Measurements from ENCODE around the gene ZP4.
"Not testable (repeated sequence)": the region's sequence is repeated elsewhere in the genome, so short reads cannot be mapped to it uniquely, and the experiment has no call there.

Gene ZP4

DNA sequence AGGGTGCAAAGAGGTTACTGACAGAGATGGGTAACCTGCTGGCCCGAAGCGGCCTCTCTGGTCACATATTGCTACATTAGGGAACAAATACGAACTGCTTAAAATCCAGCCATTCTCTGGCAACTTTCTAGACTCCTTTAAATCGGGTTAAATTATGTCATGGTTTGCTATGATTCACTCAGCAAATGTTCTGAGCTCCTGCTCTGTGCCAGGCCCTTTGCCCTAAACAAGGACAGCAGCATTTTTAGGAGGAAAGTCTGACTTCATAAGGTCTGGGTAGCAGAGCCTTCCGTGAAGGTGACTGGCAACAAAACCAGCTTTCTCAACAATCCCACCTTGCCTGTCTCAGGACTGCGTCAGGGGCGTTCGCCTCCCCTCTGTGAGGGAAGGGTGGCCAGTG, 15.4 kb downstream of the ZP4 start:
- DNase-seq (ENCODE audit: low spot score): no peak

DNA sequence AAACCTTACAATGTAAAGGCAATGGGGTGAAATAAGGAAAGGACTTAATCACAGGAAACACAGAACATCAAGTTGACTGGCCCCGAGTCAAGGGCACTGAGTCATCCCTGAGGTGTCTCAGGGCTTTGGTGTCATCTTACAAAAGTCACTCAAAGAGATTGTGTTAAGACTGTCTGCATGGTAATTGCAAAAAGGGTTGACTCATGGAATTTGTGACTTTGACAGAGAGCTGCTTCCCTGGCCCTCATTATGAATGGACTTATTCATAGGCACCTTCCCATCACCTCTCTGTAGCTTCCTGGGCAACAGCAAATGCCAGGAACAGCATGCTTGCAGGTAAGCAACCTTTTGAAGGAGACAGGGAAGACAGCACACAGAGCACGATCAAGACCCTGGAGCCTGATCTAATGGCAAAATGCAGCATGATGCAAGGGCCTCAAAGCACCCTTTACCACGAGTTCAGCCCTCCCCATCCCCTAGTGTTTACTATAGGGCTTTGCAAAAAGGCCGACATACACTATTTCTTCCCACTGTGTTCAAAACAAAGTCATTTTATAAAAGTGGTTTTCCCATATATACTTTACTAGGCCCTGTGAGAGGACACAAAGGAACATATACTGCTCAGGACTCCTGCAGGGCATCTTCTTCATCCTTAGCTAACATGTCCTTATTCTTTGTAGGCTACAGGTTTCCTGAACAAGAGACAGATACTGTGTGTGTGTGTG, 17.1 kb downstream of the ZP4 start:
- no peak for DNase-seq (ENCODE audit: low spot score)

DNA sequence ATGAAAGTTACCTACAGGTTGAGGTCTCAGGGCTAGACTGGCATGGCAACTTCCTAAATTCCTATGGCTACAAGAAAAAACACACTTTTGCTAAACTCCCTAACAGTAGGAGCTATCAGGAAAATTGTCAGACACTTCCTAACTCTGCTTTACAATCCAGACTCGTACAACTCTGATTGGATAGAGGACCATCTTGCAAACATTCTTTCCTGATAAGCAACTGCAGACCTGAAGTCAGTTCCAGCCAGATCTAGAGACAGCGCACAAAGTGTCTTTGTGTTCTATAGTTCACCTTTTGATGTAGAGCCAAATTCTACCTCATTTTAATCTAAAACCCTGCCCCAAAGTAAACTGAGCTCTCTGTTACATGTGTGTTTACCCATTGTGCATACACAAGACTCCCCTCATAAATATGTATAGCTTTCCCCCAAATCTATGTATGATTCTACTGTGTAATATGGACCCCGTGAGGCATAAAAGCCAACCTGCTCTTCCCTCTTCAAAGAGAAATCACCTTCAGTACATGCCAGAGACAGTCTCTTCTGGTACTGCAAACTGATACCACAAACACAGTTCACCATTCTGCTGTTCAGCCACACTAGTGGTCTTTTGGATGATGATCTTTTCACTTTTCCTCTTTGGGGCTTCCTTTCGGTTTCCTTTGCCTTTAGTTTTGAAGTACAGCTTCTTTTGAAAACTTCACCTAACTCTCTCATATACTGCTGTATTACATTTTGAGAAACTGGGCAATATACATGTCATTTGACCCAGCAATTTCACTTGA, 21.7 kb downstream of the ZP4 start:
- no peak for DNase-seq (ENCODE audit: low spot score)

DNA sequence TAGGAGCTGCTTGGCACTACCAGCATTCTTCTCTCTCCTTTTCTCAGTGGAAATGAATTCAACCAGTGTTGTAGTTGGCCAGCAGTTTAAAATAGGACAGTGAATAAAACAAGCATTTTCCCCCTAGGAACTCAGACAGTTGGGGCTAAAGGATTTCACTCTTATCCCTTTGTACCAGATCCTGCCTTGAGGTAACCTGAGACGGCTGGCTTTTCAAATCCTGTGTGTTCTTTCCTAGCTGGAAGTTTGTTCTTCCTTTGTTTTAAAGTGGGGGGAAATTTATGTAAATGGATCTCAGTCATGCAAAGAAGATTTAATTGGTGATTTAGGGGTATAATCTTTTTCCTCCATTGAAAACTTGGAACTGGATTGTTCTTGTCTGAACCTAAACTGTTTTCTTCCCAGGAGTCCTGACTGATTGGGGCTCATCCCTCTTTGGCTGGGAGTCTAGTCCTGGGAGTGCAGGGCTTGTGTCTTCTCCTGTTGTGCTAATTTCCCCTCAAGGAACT, 23.3 kb downstream of the ZP4 start:
- DNase-seq (ENCODE audit: low spot score): no peak

DNA sequence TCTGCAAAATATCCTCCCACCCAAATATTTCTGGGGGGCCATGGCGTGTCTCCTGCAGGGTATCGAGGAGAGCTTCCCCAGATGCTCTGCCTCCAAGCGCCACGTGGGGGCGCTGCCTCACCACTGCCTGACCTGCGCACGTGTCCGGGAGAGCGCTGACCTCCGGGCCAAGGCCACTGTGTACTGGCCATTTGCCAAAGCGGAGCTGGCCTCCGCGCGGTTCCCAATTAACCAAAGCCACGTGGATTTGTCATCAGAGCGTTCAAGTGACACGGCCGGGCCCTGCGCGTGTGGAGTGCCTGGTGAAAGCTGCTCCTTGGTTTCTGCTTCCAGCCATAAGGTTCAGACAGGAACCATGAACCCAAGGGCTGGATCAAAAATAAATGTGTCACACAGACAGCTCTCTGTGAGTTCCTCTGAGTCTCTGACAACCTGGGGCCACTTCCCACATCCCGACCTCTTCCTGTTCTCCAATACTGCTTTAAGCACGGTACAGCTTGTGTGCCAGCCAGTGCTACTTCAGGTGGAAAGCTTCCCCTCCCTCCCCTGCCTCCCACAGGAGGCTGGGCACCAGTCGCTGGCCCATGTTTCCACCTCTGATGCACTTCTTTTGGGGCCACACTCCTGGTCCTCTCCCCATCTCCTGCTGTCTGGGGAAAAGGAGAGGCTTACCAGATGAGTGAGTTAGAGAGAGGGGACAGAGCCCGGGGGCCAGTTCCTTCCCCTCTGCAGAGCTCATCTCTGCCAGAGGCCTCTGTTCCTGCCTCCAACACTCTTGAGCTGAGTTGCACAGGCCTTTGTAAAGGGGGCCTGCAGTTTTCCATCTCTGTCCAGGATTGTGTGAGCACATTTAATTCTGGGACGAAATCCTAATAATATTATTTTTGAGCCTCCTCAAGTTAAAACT, 26.1 kb downstream of the ZP4 start:
- peak; percentile 85 for DNase-seq (ENCODE audit: low spot score)

DNA sequence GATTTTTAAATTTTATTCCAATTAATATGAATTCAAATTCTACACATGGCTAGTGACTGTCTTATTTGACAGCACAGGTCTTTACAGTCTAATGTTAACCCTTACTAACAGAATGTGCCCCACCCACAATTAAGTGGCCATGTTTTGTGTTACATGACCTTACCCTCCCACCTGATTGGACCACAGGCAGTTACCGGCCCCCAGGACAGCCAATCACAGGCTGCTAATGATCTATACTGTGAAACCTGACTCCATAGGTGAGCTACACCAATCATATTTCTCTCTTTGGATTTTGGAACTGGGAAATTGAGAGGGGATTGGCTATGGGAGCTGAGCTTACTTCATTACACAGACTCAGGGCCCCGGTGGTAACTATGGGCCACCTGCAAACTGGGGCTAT, 27.5 kb downstream of the ZP4 start:
- DNase-seq (ENCODE audit: low spot score): no peak

DNA sequence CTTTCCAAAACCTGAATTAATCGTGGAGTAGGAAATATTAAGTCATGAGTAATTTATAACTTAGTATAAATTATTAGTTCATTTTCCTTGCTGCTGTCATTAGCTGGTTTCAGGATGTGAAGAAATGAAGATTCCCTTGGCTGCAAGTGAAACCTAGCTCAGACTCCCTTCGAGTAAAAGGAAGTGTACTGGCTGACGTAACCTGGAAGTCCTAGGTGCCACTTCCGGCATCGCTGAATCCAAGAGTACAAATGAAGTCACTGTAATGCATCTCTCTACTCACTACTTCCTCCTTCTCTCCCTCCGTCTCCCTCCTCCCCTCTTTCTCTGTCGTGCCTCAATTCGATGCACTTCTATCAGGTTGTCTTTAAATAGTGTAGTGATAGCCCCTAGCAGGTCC, 28.8 kb downstream of the ZP4 start:
- no peak for DNase-seq (ENCODE audit: low spot score)

DNA sequence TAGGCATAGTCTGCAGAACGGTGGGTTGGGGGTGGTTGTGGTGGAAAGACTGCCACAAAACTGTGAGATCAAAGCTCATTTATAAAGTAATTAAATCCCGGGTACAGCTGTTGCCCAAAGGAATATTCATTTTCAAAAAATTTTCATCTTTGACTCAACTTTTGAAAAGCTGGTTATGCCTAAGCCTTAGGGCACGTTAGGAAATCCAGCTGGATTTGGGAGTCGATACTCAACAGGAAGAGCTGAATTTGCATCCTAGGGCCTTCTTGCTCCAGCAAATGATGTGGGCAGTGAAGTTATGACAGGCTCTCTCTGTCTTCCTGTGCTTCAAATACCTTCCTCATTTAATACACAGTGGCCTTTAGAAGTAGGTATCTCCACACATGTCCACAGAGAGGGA, 31.7 kb downstream of the ZP4 start:
- no peak for DNase-seq (ENCODE audit: low spot score)

DNA sequence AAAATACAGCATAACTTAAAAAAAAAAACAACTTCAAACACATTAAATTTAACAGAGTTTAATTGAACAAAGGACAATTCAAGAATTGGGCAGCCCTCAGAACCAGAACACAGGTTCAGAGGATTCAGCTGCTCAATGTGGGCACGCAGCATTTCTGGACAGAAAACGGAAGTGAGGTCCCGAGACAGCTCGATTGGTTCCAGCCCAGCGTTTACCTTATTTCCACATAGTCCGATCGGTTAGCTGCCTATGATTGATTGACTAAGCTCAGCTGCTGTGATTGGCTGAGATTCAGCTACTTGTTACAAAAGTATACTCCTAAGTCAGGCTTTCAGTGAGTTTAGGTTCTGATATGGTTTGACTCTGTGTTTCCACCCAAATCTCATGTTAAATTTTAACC, 33.3 kb downstream of the ZP4 start:
- DNase-seq (ENCODE audit: low spot score): no peak

DNA sequence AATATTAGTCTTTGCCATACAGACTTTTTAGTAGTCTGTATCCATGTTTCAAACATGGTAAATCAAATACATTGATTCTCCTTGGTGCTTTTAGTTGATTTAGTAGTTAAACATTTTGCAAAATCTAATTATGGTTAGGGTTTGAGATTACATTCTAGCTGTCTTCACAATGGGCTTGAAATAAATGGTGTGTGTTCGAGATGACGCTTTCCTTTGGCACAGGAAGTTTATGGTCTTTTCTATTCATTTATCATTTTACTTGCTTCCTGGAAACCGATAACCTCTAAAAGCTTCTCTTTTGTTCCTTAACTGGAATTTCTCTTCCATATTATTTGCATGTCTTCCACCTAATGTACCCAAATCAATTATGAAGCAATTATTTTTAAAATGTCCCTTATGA, 38.4 kb downstream of the ZP4 start:
- no peak for DNase-seq (ENCODE audit: low spot score)

DNA sequence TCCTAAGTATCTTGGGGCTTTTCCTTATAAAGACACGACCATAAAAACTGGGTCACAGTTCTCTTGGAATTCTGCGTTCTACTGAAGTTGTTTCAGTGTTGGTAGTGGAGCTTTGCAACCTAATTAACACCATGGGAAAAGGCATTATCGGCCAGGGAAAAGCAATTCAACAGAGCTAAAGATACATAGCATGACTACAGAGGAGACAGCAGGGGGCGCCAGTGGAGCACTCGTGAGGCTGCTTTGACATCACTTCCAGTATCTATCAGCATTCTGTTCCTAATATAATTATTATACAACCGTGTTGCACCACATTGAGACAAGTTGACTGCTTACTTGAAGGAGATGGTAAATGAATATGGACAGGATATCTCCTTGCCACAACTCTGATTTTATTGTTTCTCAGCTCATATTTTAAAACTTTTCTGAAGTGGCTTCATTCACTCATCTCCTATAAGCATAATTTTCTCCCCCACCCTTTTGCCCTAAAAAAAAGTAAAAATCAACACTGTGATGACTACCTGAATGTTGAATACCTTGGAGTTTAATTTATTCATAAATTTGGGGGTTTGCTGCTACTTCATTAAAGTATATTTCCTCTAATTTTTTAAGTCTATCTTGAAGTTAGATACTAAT, 39.4 kb downstream of the ZP4 start:
- peak; percentile 77 for DNase-seq (ENCODE audit: low spot score)

DNA sequence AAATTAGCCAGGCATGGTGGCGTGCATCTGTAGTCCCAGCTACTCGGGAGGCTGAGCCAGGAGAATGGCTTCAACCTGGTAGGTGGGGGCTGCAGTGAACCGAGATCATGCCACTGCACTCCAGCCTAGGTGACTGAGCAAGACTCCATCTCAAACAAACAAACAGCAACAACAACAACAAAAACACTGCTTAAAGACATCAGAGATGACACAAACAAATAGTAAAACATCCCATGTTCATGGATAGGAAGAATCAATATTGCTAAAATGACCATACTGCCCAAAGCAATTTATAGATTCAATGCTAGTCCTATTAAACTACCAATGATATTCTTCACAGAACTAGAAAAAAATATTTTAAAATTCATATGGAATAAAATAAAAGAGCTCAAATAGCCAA, 47.2 kb downstream of the ZP4 start:
- not testable (repeated sequence) for DNase-seq (ENCODE audit: low spot score)

DNA sequence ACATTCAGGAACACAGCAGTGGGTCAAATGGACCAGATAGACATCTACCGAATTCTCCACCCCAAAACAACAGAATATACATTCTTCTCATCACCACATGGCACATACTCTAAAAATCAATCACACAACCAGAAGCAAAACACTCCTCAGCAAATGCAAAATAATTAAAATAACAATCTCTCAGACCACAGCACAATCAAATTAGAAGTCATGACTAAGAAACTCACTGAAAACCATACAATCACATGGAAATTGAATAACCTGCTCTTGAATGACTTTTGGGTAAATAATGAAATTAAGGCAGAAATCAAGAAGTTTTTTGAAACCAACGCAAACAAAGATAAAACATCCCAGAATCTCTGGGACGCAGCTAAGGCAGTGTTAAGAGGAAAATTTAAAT, 49.2 kb downstream of the ZP4 start:
- DNase-seq (ENCODE audit: low spot score): no peak

DNA sequence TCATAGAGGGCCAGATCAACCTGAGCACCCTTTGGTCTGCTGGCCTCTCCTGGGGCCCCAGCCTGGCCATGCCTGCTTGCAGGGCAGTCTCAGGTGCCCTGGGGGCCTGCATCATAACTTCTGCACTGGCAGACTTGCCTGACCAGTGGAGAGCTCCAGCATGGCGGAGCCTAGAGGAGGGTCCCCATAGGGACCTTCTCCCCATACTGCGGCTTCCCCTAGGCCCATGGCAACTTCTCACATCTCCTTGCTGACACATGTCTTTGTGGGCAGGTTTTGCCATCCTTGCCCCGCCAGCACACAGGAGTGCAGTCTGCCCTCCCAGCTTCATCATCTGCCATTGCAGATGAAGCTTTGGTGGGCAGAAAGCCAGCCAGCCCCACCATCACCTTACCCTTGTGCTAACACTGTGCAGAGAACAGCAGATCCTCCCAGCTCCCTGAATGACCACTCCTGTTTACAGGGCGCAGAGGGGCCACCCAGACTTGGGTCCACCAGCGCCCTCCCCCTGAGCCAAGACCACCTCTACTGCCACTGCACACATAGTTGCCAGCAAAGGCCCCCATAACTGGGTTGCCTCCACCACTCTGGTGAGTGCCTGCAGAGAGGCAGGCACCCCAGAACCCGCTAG, 51.7 kb downstream of the ZP4 start:
- no peak for DNase-seq (ENCODE audit: low spot score)

DNA sequence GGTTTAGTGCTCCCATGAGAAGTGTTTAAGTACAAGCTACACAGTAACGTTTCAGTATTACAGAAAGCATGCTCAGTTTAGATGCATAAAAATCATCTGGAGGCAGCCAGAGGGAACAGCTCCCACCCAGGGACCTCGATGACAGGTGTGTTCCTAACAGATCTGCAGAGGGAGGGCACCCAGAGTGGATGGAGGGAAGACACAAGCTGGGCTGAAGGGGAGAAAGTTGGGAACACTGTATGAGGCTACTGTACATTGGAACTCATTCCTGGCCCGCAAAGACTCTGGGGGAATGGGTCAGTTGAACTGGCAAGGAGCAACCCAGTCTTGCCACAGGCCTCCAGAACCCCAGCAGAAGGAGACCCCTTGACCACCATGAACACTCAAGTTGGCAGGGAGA, 52.4 kb downstream of the ZP4 start:
- no peak for DNase-seq (ENCODE audit: low spot score)

DNA sequence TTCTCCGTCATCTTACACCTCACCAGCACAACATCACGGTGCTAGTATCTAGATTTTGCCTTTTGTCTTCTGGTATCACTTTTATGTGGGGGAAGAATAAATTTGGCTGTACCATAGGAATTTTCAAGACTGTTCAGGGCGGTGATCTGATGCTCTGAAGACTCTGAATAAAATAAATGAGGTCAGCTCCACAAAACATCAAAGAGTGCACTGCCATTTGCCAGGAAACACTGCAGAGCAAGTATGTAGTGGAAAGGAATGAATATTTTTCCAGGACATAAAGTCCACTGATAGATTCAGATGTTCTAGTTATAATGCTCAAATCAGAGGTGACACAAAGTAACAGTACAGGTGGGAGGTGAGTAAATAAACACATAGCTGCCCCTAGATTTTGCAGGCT, 56.3 kb downstream of the ZP4 start:
- DNase-seq (ENCODE audit: low spot score): no peak

DNA sequence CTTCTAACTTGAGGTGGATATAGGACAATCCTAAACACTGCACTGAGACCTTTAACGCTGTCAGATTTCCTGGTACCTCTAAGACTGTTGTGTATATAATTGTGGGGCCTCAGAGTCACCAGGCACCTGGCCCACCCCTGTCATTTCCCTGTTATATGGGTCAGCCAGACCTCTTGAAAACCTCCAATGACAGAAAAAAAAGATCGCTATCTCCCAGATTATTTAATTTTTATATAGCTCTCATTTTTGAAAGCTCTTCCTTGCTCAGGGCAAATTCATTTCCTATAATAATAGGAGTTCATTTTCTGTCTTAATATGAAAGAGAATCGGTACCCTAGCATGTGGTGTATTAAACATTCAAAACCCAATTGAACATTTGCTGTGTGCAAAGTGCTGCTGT, 56.7 kb downstream of the ZP4 start:
- DNase-seq (ENCODE audit: low spot score): no peak

DNA sequence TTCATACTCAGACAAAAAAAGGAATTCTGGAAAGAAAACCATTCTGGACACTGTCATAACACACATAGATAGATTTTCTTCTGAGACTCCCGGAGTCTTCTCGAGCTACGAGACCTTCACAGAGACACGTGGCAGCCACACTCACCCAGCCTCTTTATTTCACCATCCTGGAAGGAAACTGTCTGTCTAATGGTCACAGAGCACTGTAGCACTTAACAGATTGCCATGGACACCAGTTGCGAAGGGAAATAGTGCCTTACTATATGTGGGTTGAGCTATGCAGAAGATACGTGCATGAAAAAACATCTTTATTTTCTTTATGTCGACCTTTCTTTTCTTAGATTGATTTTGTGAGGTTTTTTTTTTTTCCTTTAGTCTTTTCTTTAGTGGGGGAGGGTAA, 57.9 kb downstream of the ZP4 start:
- no peak for DNase-seq (ENCODE audit: low spot score)
